Activated naive CD8-positive, alpha-beta T cell treated with anti-CD3 and anti-CD28 coated beads, Interleukin-2, amount 10 ng/mL, durations not matched to agents 7 days and 5 days (primary cell): Measurements from ENCODE around the gene SH2D1A. TPM values are rescaled to one million over a fixed set of nuclear protein-coding genes. Genes with fewer than 3 reads are reported as not detected.
"Not testable (repeated sequence)": the region's sequence is repeated elsewhere in the genome, so short reads cannot be mapped to it uniquely, and the experiment has no call there.

Experiments
- ATAC-seq: fragments of 150-1000 bp; cut with Tn5 transposase; one replicate; pipeline ENCODE4 v1.10.0; 2021; ENCODE audit warnings: low read depth, moderate library complexity
- POLR2A ChIA-PET: fragments of 350-600 bp; sonication (Branson Sonifier 250); formaldehyde crosslinking; loops from one replicate; lab custom pipeline; 2021; ENCODE audit warnings: antibody characterized with exemption; lab: Charles Lee
- DNase-seq: peaks from one replicate; pipeline ENCODE4 v3.0.0; 2021
- H3K27ac Mint-ChIP-seq: one replicate; pipeline ENCODE4 v1.8.0; 2022; ENCODE audit warnings: mild to moderate bottlenecking, mixed read lengths
- H3K27me3 Mint-ChIP-seq: one replicate; pipeline ENCODE4 v1.8.0; 2022; ENCODE audit warnings: mild to moderate bottlenecking, moderate library complexity, mixed read lengths
- H3K36me3 Mint-ChIP-seq: one replicate; pipeline ENCODE4 v1.8.0; 2021; ENCODE audit warnings: mild to moderate bottlenecking, mixed read lengths
- H3K4me1 Mint-ChIP-seq: one replicate; pipeline ENCODE4 v1.8.0; 2021; ENCODE audit warnings: mixed read lengths
- H3K4me3 Mint-ChIP-seq: one replicate; pipeline ENCODE4 v1.8.0; 2022; ENCODE audit warnings: mild to moderate bottlenecking, moderate library complexity, mixed read lengths
- H3K9me3 Mint-ChIP-seq: one replicate; pipeline ENCODE4 v1.8.0; 2021; ENCODE audit warnings: mixed read lengths
- total RNA-seq, 2 experiments: library from RNA; stranded (reverse); gene quantifications; one replicate each; pipeline ENCODE4 v1.2.3, GENCODE V29; 2021

Gene SH2D1A
- total RNA-seq, result 10 to 100 TPM; 45.8 to 51.2 TPM

DNA sequence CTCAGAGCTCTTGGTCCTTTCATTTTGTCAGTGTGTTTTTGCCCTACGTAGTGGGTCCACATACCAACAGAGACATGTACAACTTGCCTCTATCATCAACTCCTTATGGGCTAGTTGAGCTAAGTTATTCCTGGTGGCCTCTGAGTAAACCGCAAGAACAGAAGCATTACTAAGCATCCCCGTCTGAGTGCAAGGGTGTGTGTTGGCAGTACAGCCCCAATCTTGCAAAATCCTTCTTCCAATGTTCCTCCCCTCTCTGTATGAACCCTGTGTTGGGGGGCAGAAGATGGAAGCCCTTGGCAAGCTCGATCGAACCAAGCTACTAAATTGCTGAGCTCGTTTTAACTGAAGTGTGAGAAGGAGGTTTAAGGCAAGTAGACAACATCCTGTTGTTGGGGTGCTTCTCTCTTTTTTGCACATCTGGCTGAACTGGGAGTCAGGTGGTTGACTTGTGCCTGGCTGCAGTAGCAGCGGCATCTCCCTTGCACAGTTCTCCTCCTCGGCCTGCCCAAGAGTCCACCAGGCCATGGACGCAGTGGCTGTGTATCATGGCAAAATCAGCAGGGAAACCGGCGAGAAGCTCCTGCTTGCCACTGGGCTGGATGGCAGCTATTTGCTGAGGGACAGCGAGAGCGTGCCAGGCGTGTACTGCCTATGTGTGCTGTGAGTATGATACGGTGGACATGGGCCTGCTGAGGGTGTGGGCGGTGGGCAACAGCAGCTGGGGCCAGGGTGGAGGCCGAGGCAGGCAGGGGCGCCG, at the start of gene SH2D1A:
TSS of gene SH2D1A (plus strand) at position 447 of the 760 bp plus-strand sequence. CDS start at position 527, 80 bp downstream.
- Mint-ChIP-seq H3K27me3 (no peaks in the 10 kb centered on the region), H3K36me3 (no peaks in the 10 kb centered on the region), H3K27ac (peak within 1 kb of the TSS; percentile 98), H3K4me1 (peaks cover 45% of the 10 kb centered on the region), H3K4me3 (peak within 1 kb of the TSS; percentile 95), H3K9me3 (no peaks in the 10 kb centered on the region)
- peak; percentile 46 for DNase-seq
- ATAC-seq, result peak; percentile 66
- POLR2A ChIA-PET, result interaction anchor here (0.7 to 2.6 kb wide), 6 partner anchors 9 to 129 kb away, joined by 4 to 18 read pairs (median 8); no protein-coding TSS in a partner anchor

DNA sequence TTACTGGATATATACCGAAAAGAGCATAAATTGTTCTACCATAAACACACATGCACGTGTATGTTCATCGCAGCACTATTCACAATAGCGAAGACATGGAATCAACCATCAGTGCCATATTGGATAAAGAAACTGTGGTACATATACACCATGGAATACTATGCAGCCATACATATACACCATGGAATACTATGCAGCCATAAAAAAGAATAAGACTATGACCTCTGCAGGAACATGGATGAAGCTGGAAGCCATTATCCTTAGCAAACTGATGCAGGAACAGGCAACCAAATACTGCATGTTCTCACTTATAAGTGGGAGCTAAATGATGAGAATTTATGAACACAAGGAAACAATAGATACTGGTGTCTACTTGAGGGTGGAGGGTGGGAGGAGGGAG, 47.0 kb upstream of the SH2D1A start:
- POLR2A ChIA-PET, DNase-seq, H3K4me1 Mint-ChIP-seq, H3K27me3 Mint-ChIP-seq, H3K9me3 Mint-ChIP-seq, ATAC-seq, H3K27ac Mint-ChIP-seq, H3K36me3 Mint-ChIP-seq, H3K4me3 Mint-ChIP-seq: not testable (repeated sequence)

- no peak overlapping the region for H3K4me3 Mint-ChIP-seq
- no peak for DNase-seq
- POLR2A ChIA-PET, result no interaction called here
- ATAC-seq, result no peak
- H3K9me3 Mint-ChIP-seq, result peaks cover 3% of the 10 kb centered on the region
- H3K27me3 Mint-ChIP-seq, result no peaks in the 10 kb centered on the region
- H3K27ac Mint-ChIP-seq, result no peak overlapping the region
- no peaks in the 10 kb centered on the region for H3K36me3 Mint-ChIP-seq
- peaks cover 9% of the 10 kb centered on the region for H3K4me1 Mint-ChIP-seq
Measured at GRCh38 chrX:124300405-124300804, 46.0 kb upstream of the SH2D1A start.

GRCh38 chrX:124307253-124307907, 39.0 kb upstream of the SH2D1A start:
- POLR2A ChIA-PET, result no interaction called here
- no peaks in the 10 kb centered on the region for H3K27me3 Mint-ChIP-seq
- H3K36me3 Mint-ChIP-seq, result peaks cover 1% of the 10 kb centered on the region
- no peak for DNase-seq
- H3K4me1 Mint-ChIP-seq, result peaks cover 5% of the 10 kb centered on the region
- no peak for ATAC-seq
- H3K4me3 Mint-ChIP-seq, result no peak overlapping the region
- H3K27ac Mint-ChIP-seq, result peak overlapping the region; percentile 8
- H3K9me3 Mint-ChIP-seq, result peaks cover 4% of the 10 kb centered on the region

GRCh38 chrX:124325732-124326131, 20.6 kb upstream of the SH2D1A start:
- no peaks in the 10 kb centered on the region for H3K9me3 Mint-ChIP-seq
- no peak overlapping the region for H3K4me3 Mint-ChIP-seq
- H3K4me1 Mint-ChIP-seq, result peaks cover 5% of the 10 kb centered on the region
- DNase-seq (no peak), ATAC-seq (no peak)
- no peaks in the 10 kb centered on the region for H3K27me3 Mint-ChIP-seq
- POLR2A ChIA-PET, result no interaction called here
- no peak overlapping the region for H3K27ac Mint-ChIP-seq
- no peaks in the 10 kb centered on the region for H3K36me3 Mint-ChIP-seq

GRCh38 chrX:124328765-124329164, 17.6 kb upstream of the SH2D1A start:
- POLR2A ChIA-PET, result no interaction called here
- H3K36me3 Mint-ChIP-seq, result no peaks in the 10 kb centered on the region
- peaks cover 12% of the 10 kb centered on the region for H3K4me1 Mint-ChIP-seq
- no peak overlapping the region for H3K27ac Mint-ChIP-seq
- ATAC-seq, result no peak
- no peaks in the 10 kb centered on the region for H3K9me3 Mint-ChIP-seq
- no peak for DNase-seq
- no peak overlapping the region for H3K4me3 Mint-ChIP-seq
- no peaks in the 10 kb centered on the region for H3K27me3 Mint-ChIP-seq

- Mint-ChIP-seq H3K27ac (no peak within 1 kb of the TSS), H3K4me1 (peaks cover 23% of the 10 kb centered on the region), H3K36me3 (no peaks in the 10 kb centered on the region), H3K9me3 (no peaks in the 10 kb centered on the region), H3K27me3 (no peaks in the 10 kb centered on the region), H3K4me3 (no peak within 1 kb of the TSS)
- POLR2A ChIA-PET, result no interaction called here
- no peak for DNase-seq
- no peak for ATAC-seq
Measured at GRCh38 chrX:124332481-124333424, 13.6 kb upstream of the SH2D1A start, which contains the start of gene TEX13D. TEX13D (plus strand) TSS chrX:124332660; CDS start chrX:124332918, 258 bp downstream.

GRCh38 chrX:124333862-124334261, 12.5 kb upstream of the SH2D1A start:
- POLR2A ChIA-PET, result no interaction called here
- no peaks in the 10 kb centered on the region for H3K36me3 Mint-ChIP-seq
- ATAC-seq (no peak), DNase-seq (no peak)
- H3K27me3 Mint-ChIP-seq, result no peaks in the 10 kb centered on the region
- peaks cover 23% of the 10 kb centered on the region for H3K4me1 Mint-ChIP-seq
- H3K4me3 Mint-ChIP-seq, result no peak overlapping the region
- no peak overlapping the region for H3K27ac Mint-ChIP-seq
- no peaks in the 10 kb centered on the region for H3K9me3 Mint-ChIP-seq

GRCh38 chrX:124334555-124334954, 11.8 kb upstream of the SH2D1A start:
- H3K27me3 Mint-ChIP-seq, H3K27ac Mint-ChIP-seq, H3K9me3 Mint-ChIP-seq, H3K36me3 Mint-ChIP-seq, DNase-seq, H3K4me3 Mint-ChIP-seq, POLR2A ChIA-PET, ATAC-seq: not testable (repeated sequence)
- H3K4me1 Mint-ChIP-seq, result peaks cover 28% of the 10 kb centered on the region

- peaks cover 26% of the 10 kb centered on the region for H3K4me1 Mint-ChIP-seq
- no peaks in the 10 kb centered on the region for H3K36me3 Mint-ChIP-seq
- H3K27me3 Mint-ChIP-seq, result no peaks in the 10 kb centered on the region
- POLR2A ChIA-PET, result no interaction called here
- ATAC-seq (no peak), DNase-seq (no peak)
- no peaks in the 10 kb centered on the region for H3K9me3 Mint-ChIP-seq
- H3K27ac Mint-ChIP-seq, result peak overlapping the region; percentile 8
- no peak overlapping the region for H3K4me3 Mint-ChIP-seq
Measured at GRCh38 chrX:124335598-124335997, 10.8 kb upstream of the SH2D1A start.

GRCh38 chrX:124337916-124338315, 8.4 kb upstream of the SH2D1A start:
- no peak for ATAC-seq
- no peaks in the 10 kb centered on the region for H3K9me3 Mint-ChIP-seq
- H3K27ac Mint-ChIP-seq, result no peak overlapping the region
- H3K36me3 Mint-ChIP-seq, result no peaks in the 10 kb centered on the region
- peaks cover 36% of the 10 kb centered on the region for H3K4me1 Mint-ChIP-seq
- POLR2A ChIA-PET, result no interaction called here
- H3K27me3 Mint-ChIP-seq, result no peaks in the 10 kb centered on the region
- H3K4me3 Mint-ChIP-seq, result no peak overlapping the region
- DNase-seq, result no peak

GRCh38 chrX:124338733-124339514, 7.4 kb upstream of the SH2D1A start:
- peak overlapping the region; percentile 66 for H3K27ac Mint-ChIP-seq
- DNase-seq (no peak), ATAC-seq (peak; percentile 88)
- no peaks in the 10 kb centered on the region for H3K36me3 Mint-ChIP-seq
- H3K4me3 Mint-ChIP-seq, result peak overlapping the region; percentile 41
- POLR2A ChIA-PET, result no interaction called here
- H3K4me1 Mint-ChIP-seq, result peaks cover 46% of the 10 kb centered on the region
- no peaks in the 10 kb centered on the region for H3K27me3 Mint-ChIP-seq
- H3K9me3 Mint-ChIP-seq, result no peaks in the 10 kb centered on the region
